ENCODE measurements around the gene CRB3.

GRCh38 chr19:6446452-6446851 is 17.6 kb upstream of the CRB3 start:
- TF ChIP-seq CTCF (IDR thresholded peaks at IDR 0.05): no peak
- TF ChIP-seq POLR2A (IDR thresholded peaks at IDR 0.05): no peak
